Measurements from ENCODE around the gene ICE1. TPM values are rescaled to one million over a fixed set of nuclear protein-coding genes. Genes with fewer than 3 reads are reported as not detected.

ICE1 gene
- total RNA-seq, 4 donors from 2014 or later, result 24.5 to 39.9 (median 31.4) TPM

- TF ChIP-seq, protein P1, sequence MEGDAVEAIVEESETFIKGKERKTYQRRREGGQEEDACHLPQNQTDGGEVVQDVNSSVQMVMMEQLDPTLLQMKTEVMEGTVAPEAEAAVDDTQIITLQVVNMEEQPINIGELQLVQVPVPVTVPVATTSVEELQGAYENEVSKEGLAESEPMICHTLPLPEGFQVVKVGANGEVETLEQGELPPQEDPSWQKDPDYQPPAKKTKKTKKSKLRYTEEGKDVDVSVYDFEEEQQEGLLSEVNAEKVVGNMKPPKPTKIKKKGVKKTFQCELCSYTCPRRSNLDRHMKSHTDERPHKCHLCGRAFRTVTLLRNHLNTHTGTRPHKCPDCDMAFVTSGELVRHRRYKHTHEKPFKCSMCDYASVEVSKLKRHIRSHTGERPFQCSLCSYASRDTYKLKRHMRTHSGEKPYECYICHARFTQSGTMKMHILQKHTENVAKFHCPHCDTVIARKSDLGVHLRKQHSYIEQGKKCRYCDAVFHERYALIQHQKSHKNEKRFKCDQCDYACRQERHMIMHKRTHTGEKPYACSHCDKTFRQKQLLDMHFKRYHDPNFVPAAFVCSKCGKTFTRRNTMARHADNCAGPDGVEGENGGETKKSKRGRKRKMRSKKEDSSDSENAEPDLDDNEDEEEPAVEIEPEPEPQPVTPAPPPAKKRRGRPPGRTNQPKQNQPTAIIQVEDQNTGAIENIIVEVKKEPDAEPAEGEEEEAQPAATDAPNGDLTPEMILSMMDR (IDR thresholded peaks at IDR 0.05; ENCODE audit: low read depth), result no peak
Measured at GRCh38 chr5:5464036-5464715, 41.7 kb downstream of the ICE1 start.

DNA sequence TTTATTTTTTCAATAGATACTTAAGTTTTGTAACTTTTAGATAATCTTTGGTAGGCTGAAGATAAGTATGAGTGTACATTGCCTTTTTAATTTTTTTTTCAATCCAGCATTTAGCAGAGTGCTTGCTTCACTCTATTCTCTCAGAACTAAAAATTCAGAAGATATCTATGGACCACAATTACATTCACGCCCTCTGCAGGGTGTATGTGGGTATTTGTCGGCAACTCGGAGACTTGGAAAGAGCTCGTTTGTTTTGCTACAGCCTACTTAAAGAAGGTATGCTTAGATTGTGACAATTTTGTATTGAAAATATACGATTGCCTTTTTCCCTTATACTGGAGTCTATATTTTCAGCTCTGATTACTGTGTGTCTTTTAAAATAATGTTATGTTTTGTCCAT lies 43.8 kb downstream of the ICE1 start:
- TF ChIP-seq, protein P1 (IDR thresholded peaks at IDR 0.05; ENCODE audit: low read depth), result no peak

DNA sequence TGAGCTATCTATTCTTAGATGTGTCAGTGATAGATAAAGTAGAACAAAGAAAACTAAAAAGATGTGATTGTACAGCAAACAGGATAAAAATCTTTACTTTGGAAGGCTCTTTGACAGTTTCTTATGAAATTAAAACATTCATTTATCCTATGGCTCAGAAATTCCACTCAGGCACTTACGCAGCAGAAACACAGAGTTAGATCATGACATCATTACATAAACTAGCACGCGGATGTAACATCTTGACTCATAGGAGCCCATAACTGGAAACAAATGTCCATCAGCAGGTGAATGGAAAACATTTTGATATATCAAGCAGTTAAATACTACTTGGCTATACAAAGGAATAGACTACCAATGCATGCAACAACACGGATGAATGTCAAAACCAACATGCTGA lies 45.3 kb downstream of the ICE1 start:
- TF ChIP-seq, protein P1 (IDR thresholded peaks at IDR 0.05; ENCODE audit: low read depth), result no peak

DNA sequence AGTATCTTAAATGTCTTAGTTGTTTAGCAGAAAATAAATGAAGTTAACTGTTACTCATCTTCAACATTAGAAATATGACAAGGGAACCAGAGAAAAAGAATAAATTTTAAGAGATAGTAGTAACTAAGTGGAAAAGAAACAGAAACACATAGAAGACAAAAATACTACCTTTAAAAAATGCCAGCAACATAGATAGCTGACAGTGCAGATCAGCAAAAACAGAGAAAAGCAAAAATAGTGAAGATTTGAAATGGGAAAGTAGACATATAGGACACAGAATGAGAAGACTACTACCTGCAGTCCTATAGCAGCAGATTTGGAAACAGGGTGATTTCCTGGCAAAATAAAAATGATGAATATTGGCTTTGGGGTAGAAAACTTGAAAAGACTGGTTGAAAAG lies 48.5 kb downstream of the ICE1 start:
- TF ChIP-seq, protein P1 (IDR thresholded peaks at IDR 0.05; ENCODE audit: low read depth), result no peak

DNA sequence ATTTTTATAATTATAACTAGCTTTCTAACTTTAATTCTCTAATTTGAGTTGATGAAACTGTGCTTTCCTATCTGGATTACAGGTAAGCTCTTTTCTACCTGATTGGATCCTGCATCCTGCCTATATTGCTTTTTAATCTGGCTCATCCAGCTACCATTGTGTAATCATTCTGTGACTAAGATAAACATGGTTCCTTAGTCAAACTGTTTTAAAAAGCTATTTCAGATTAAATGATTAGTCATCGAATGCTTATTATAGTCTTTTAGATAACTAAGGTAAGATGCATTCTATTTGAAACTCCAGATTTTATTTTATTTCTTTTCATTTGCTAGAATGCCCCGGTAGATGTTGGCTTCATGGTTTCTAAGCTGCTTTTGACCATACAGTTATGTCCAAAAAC lies 50.7 kb downstream of the ICE1 start:
- TF ChIP-seq, protein P1 (IDR thresholded peaks at IDR 0.05; ENCODE audit: low read depth), result no peak

DNA sequence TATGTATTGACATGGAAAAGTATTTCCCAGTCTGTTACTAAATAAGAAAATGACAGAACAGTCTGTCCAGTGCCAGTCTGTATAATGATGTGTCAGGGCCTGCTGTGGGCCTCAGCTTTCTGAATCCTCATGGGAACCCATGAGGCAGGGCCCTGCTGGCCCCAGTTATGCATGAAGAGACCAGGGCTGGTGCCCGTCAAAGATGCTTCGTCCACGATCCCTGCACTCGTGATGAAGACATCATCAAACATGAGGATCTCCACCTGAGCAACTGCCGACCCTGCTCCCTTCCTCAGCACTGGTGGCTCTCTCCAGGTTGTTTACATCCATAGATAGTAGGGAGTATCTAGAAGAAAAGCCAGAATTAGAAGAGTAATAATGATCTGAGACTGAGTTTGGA lies 52.5 kb downstream of the ICE1 start:
- TF ChIP-seq, protein P1 (IDR thresholded peaks at IDR 0.05; ENCODE audit: low read depth), result no peak

- TF ChIP-seq, protein P1 (IDR thresholded peaks at IDR 0.05; ENCODE audit: low read depth), result no peak
Measured at GRCh38 chr5:5475975-5476374, 53.5 kb downstream of the ICE1 start.
